Measurements from ENCODE around the gene PSME3.

The PSME3 gene

DNA sequence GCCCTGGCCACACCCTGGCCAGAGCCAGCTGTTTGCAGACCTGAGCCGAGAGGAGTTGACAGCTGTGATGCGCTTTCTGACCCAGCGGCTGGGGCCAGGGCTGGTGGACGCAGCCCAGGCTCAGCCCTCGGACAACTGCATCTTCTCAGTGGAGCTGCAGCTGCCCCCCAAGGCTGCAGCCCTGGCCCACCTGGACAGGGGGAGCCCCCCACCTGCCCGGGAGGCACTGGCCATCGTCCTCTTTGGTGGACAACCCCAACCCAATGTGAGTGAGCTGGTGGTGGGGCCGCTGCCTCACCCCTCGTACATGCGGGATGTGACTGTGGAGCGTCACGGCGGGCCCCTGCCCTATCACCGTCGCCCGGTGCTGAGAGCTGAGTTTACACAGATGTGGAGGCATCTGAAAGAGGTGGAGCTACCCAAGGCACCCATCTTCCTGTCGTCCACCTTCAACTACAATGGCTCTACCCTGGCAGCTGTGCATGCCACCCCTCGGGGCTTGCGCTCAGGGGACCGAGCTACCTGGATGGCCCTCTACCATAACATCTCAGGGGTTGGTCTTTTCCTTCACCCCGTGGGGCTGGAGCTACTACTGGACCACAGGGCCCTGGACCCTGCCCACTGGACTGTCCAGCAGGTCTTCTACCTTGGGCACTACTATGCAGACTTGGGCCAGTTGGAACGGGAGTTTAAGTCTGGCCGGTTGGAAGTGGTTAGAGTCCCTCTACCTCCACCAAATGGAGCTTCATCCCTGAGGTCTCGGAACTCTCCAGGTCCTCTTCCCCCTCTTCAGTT is 11.8 kb downstream of the PSME3 start:
- H4K20me1 ChIP-seq (ENCODE audit: insufficient read depth, low read length): peaks cover 16% of the 10 kb centered on the region
- no peaks in the 10 kb centered on the region for H3K27me3 ChIP-seq (ENCODE audit: insufficient read depth, low read length, poor library complexity)
- H3K79me2 ChIP-seq (ENCODE audit: insufficient read depth, low read length): no peaks in the 10 kb centered on the region
- H3K9ac ChIP-seq (ENCODE audit: low read depth, low read length): no peak overlapping the region
- H3K36me3 ChIP-seq (ENCODE audit: insufficient read depth, low read length): peaks cover 48% of the 10 kb centered on the region
- no peak overlapping the region for H2AFZ ChIP-seq (ENCODE audit: low read depth, low read length)
- H3K4me1 ChIP-seq (ENCODE audit: insufficient read depth, low read length): no peaks in the 10 kb centered on the region
- H3K27ac ChIP-seq (ENCODE audit: low read length): no peak overlapping the region
- no peak for ATAC-seq (ENCODE audit: insufficient read depth, low read depth)
- no peak for TF ChIP-seq EZH2 (IDR thresholded peaks at IDR 0.05; ENCODE audit: borderline replicate concordance, low read depth, low read length, severe bottlenecking)
- TF ChIP-seq CTCF (IDR thresholded peaks at IDR 0.05; ENCODE audit: borderline replicate concordance, extremely low read depth, low read length, poor library complexity, severe bottlenecking): no peak
- H3K9me3 ChIP-seq (ENCODE audit: insufficient read depth, low read length, severe bottlenecking): no peaks in the 10 kb centered on the region
- H3K4me2 ChIP-seq (ENCODE audit: insufficient read depth, low read length): no peak overlapping the region
- no peak overlapping the region for H3K4me3 ChIP-seq (ENCODE audit: low read depth in 1 of 2, low read length in 2 of 2)
- no peak for DNase-seq

- H3K4me2 ChIP-seq (ENCODE audit: insufficient read depth, low read length): no peak overlapping the region
- TF ChIP-seq CTCF (IDR thresholded peaks at IDR 0.05; ENCODE audit: borderline replicate concordance, extremely low read depth, low read length, poor library complexity, severe bottlenecking): no peak
- no peak for TF ChIP-seq EZH2 (IDR thresholded peaks at IDR 0.05; ENCODE audit: borderline replicate concordance, low read depth, low read length, severe bottlenecking)
- no peaks in the 10 kb centered on the region for H3K4me1 ChIP-seq (ENCODE audit: insufficient read depth, low read length)
- H3K9me3 ChIP-seq (ENCODE audit: insufficient read depth, low read length, severe bottlenecking): no peaks in the 10 kb centered on the region
- H3K27ac ChIP-seq (ENCODE audit: low read length): no peak overlapping the region
- ATAC-seq (ENCODE audit: insufficient read depth, low read depth) (no peak), DNase-seq (no peak)
- no peaks in the 10 kb centered on the region for H3K27me3 ChIP-seq (ENCODE audit: insufficient read depth, low read length, poor library complexity)
- H3K4me3 ChIP-seq (ENCODE audit: low read depth in 1 of 2, low read length in 2 of 2): no peak overlapping the region
- H3K9ac ChIP-seq (ENCODE audit: low read depth, low read length): no peak overlapping the region
- H3K36me3 ChIP-seq (ENCODE audit: insufficient read depth, low read length): peaks cover 48% of the 10 kb centered on the region
- peaks cover 16% of the 10 kb centered on the region for H4K20me1 ChIP-seq (ENCODE audit: insufficient read depth, low read length)
- no peak overlapping the region for H2AFZ ChIP-seq (ENCODE audit: low read depth, low read length)
- H3K79me2 ChIP-seq (ENCODE audit: insufficient read depth, low read length): no peaks in the 10 kb centered on the region
Measured at GRCh38 chr17:42845556-42845917, 12.3 kb downstream of the PSME3 start.

DNA sequence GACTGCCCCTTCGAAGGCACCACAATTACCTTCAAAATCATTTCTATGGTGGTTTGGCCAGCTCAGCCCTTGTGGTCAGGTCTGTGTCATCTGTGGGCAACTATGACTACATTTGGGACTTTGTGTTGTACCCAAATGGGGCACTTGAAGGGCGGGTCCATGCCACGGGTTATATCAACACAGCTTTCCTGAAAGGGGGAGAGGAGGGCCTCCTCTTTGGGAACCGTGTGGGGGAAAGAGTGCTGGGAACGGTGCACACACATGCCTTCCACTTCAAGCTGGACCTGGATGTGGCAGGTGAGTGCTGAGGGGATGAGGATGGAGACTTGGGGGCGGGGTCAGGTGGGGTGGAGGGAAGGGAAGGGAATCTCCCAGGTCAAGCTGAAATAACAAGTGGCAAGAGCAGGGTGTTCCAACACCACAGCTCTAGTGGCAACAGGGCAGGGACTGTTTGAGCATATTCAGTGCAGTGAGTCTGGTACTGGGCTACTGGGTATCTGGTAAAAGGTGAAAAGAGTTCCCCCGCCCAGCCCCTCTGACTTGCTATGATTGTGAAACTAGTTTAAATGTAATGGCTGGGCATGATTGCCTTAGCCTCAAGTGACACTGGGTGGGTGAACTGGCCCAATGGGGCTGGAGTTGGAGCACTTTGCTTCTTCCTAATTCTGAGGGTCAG is 12.9 kb downstream of the PSME3 start:
- Histone ChIP-seq H3K9me3 (ENCODE audit: insufficient read depth, low read length, severe bottlenecking) (no peaks in the 10 kb centered on the region), H3K79me2 (ENCODE audit: insufficient read depth, low read length) (no peaks in the 10 kb centered on the region), H3K4me3 (ENCODE audit: low read depth in 1 of 2, low read length in 2 of 2) (no peak overlapping the region), H3K9ac (ENCODE audit: low read depth, low read length) (no peak overlapping the region), H3K4me1 (ENCODE audit: insufficient read depth, low read length) (no peaks in the 10 kb centered on the region), H3K27me3 (ENCODE audit: insufficient read depth, low read length, poor library complexity) (no peaks in the 10 kb centered on the region), H4K20me1 (ENCODE audit: insufficient read depth, low read length) (peaks cover 16% of the 10 kb centered on the region), H3K4me2 (ENCODE audit: insufficient read depth, low read length) (no peak overlapping the region), H3K36me3 (ENCODE audit: insufficient read depth, low read length) (peaks cover 47% of the 10 kb centered on the region), H2AFZ (ENCODE audit: low read depth, low read length) (no peak overlapping the region), H3K27ac (ENCODE audit: low read length) (no peak overlapping the region)
- DNase-seq (no peak), ATAC-seq (ENCODE audit: insufficient read depth, low read depth) (no peak)
- TF ChIP-seq CTCF (IDR thresholded peaks at IDR 0.05; ENCODE audit: borderline replicate concordance, extremely low read depth, low read length, poor library complexity, severe bottlenecking): no peak
- TF ChIP-seq EZH2 (IDR thresholded peaks at IDR 0.05; ENCODE audit: borderline replicate concordance, low read depth, low read length, severe bottlenecking): no peak

Data from DND-41 (cell line).